SK-N-SH (cell line): ENCODE results near the gene CBFA2T3. TPM values are rescaled to one million over a fixed set of nuclear protein-coding genes. Genes with fewer than 3 reads are reported as not detected.

Source experiments
- CTCF ChIA-PET: fragments of 300-600, 350-600 bp; formaldehyde crosslinking; extraction: SDS; loops from one replicate; lab custom pipeline; 2021; lab: Yijun Ruan, JAX
- POLR2A ChIA-PET: fragments of 350-600 bp; sonication (Branson Sonifier 250); formaldehyde crosslinking; extraction: SDS; loops from one replicate; lab custom pipeline; 2020; ENCODE audit warnings: antibody characterized with exemption, inconsistent platforms; lab: Yijun Ruan, JAX
- DNase-seq: peaks from one replicate; pipeline ENCODE4 v3.0.0; 2012
- H2AFZ ChIP-seq: fragments of 200-600 bp; sonication (generic); 2 replicates; pipeline ENCODE4 v1.8.1; 2016; ENCODE audit warnings: antibody characterized with exemption, mild to moderate bottlenecking, low read depth
- H3F3A ChIP-seq: fragments of 200-600 bp; sonication (generic); replicated peaks from 2 replicates; pipeline ENCODE3; 2016; ENCODE audit warnings: antibody characterized with exemption, mild to moderate bottlenecking; ENCODE audit not compliant: insufficient read depth
- H3K27ac ChIP-seq, 2 experiments: fragments of 200-500 bp in 1 of 2; fragments of 200-600 bp in 1 of 2; sonication (Bioruptor generic) in 1 of 2; sonication (generic), shearing (Covaris generic) in 1 of 2; 2 replicates each; pipeline versions ENCODE4 v1.5.1 to v1.6.1; 2014 to 2016; ENCODE audit warnings: low read depth in 2 of 2, inconsistent platforms in 1 of 2, low read length in 1 of 2, mild to moderate bottlenecking in 1 of 2, mixed read lengths in 1 of 2
- H3K27me3 ChIP-seq: fragments of 200-600 bp; sonication (generic), shearing (Covaris generic); 2 replicates; pipeline ENCODE4 v1.6.1; 2016; ENCODE audit warnings: mixed run types; ENCODE audit not compliant: insufficient read depth
- H3K36me3 ChIP-seq, 2 experiments: fragments of 200-500 bp in 1 of 2; fragments of 200-600 bp in 1 of 2; sonication (Bioruptor generic) in 1 of 2; sonication (generic) in 1 of 2; replicated peaks in 1 of 2; 2 replicates each; pipeline versions ENCODE3 to v1.5.1; 2014 to 2016; ENCODE audit warnings: low read length in 1 of 2, mild to moderate bottlenecking in 1 of 2; ENCODE audit not compliant: insufficient read depth in 2 of 2, control insufficient read depth in 1 of 2
- H3K4me1 ChIP-seq, 2 experiments: fragments of 200-500 bp in 1 of 2; fragments of 200-600 bp in 1 of 2; sonication (Bioruptor generic) in 1 of 2; sonication (generic), shearing (Covaris generic) in 1 of 2; 2 replicates each; pipeline versions ENCODE4 v1.5.1 to v1.6.1; 2014 to 2016; ENCODE audit warnings: low read depth in 1 of 2, low read length in 1 of 2, mixed run types in 1 of 2; ENCODE audit not compliant: insufficient read depth in 2 of 2, control insufficient read depth in 1 of 2
- H3K4me2 ChIP-seq: fragments of 200-600 bp; sonication (generic), shearing (Covaris generic); 2 replicates; pipeline ENCODE4 v1.6.1; 2017; ENCODE audit warnings: mixed run types
- H3K4me3 ChIP-seq, 2 experiments: fragments of 200-500 bp in 1 of 2; fragments of 200-600 bp in 1 of 2; sonication (Bioruptor generic) in 1 of 2; sonication (generic), shearing (Covaris generic) in 1 of 2; 2 replicates each; pipeline versions ENCODE4 v1.5.1 to v1.8.1; 2014 to 2016; ENCODE audit warnings: low read depth in 2 of 2, inconsistent platforms in 1 of 2, low read length in 1 of 2, mild to moderate bottlenecking in 1 of 2, mixed read lengths in 1 of 2, moderate library complexity in 1 of 2
- H3K79me2 ChIP-seq: fragments of 200-600 bp; sonication (generic); 2 replicates; pipeline ENCODE4 v1.8.1; 2017; ENCODE audit warnings: mild to moderate bottlenecking; ENCODE audit not compliant: insufficient read depth
- H3K9ac ChIP-seq: fragments of 200-600 bp; sonication (generic); 2 replicates; pipeline ENCODE4 v1.6.1; 2017; ENCODE audit warnings: mixed run types
- H3K9me2 ChIP-seq: fragments of 200-600 bp; sonication (generic); 2 replicates; pipeline ENCODE4 v1.6.1; 2017; ENCODE audit warnings: mixed run types
- H3K9me3 ChIP-seq: fragments of 200-600 bp; sonication (generic); 2 replicates; pipeline ENCODE4 v1.6.1; 2017; ENCODE audit warnings: mixed run types, mild to moderate bottlenecking, moderate library complexity
- H4K20me1 ChIP-seq: fragments of 200-600 bp; sonication (generic); 2 replicates; pipeline ENCODE4 v1.6.1; 2017; ENCODE audit warnings: mild to moderate bottlenecking, mixed run types; ENCODE audit not compliant: insufficient read depth
- CHD2 ChIP-seq: fragments of 150-350 bp; IDR thresholded peaks from 2 replicates; pipeline ENCODE4 v1.6.1; 2018; ENCODE audit warnings: low read length; ENCODE audit not compliant: partially characterized antibody
- ELF1 ChIP-seq: IDR thresholded peaks from 2 replicates; pipeline ENCODE4 v1.4.0; 2012
- FOXJ3 ChIP-seq: sonication (generic); formaldehyde crosslinking; IDR thresholded peaks from 2 replicates; pipeline ENCODE4 v1.5.1; 2020; ENCODE audit warnings: mild to moderate bottlenecking, missing genetic modification reagents
- FOXM1 ChIP-seq: IDR thresholded peaks from 2 replicates; pipeline ENCODE4 v1.4.0; 2012; ENCODE audit warnings: low read depth, mild to moderate bottlenecking
- GABPA ChIP-seq: IDR thresholded peaks from 2 replicates; pipeline ENCODE4 v1.4.0; 2012; ENCODE audit warnings: low read depth, mild to moderate bottlenecking
- IRF3 ChIP-seq: fragments of 150-350 bp; IDR thresholded peaks from 2 replicates; pipeline ENCODE4 v1.6.1; 2016; ENCODE audit warnings: mild to moderate bottlenecking, low read depth, low read length
- JUND ChIP-seq: IDR thresholded peaks from 2 replicates; pipeline ENCODE4 v1.4.0; 2012
- MAX ChIP-seq: IDR thresholded peaks from 2 replicates; pipeline ENCODE4 v1.4.0; 2012; ENCODE audit warnings: low read depth
- NFIC ChIP-seq: IDR thresholded peaks from 2 replicates; pipeline ENCODE4 v1.4.0; 2012; ENCODE audit warnings: borderline replicate concordance
- NRF1 ChIP-seq: IDR thresholded peaks from 2 replicates; pipeline ENCODE4 v1.6.1; 2012; ENCODE audit warnings: low read depth, mild to moderate bottlenecking, low read length
- PBX3 ChIP-seq: IDR thresholded peaks from 2 replicates; pipeline ENCODE4; 2012
- POLR2AphosphoS5 ChIP-seq: IDR thresholded peaks from 2 replicates; pipeline ENCODE4 v1.6.1; 2012; ENCODE audit warnings: low read depth, low read length
- RAD21 ChIP-seq: IDR thresholded peaks from 2 replicates; pipeline ENCODE4 v1.6.1; 2012; ENCODE audit warnings: mild to moderate bottlenecking, low read length
- REST ChIP-seq: IDR thresholded peaks from 2 replicates; pipeline ENCODE4 v1.6.1; 2012; ENCODE audit warnings: mild to moderate bottlenecking, low read depth, low read length, moderate library complexity
- RFX5 ChIP-seq: IDR thresholded peaks from 2 replicates; pipeline ENCODE4 v1.6.1; 2012; ENCODE audit warnings: mild to moderate bottlenecking, improper control_type of control experiment, low read length
- RXRA ChIP-seq: IDR thresholded peaks from 2 replicates; pipeline ENCODE4 v1.4.0; 2012; ENCODE audit warnings: low read depth, mild to moderate bottlenecking, borderline replicate concordance
- SMC3 ChIP-seq: IDR thresholded peaks from 2 replicates; pipeline ENCODE4 v1.6.1; 2012; ENCODE audit warnings: low read depth, low read length, improper control_type of control experiment
- TEAD4 ChIP-seq: IDR thresholded peaks from 2 replicates; pipeline ENCODE4 v1.4.0; 2012; ENCODE audit warnings: mild to moderate bottlenecking, borderline replicate concordance; ENCODE audit not compliant: insufficient read depth
- ZBTB33 ChIP-seq: IDR thresholded peaks from 2 replicates; pipeline ENCODE4 v1.4.0; 2012; ENCODE audit warnings: low read depth, borderline replicate concordance
- WGBS: methylation state at CpG from one replicate; pipeline ENCODE4 v1.1.6; 2017; ENCODE audit warnings: low lambda C conversion rate; 5-methylcytosine and 5-hydroxymethylcytosine counted together
- polyA plus RNA-seq, 3 experiments: library from polyadenylated mRNA; depleted of rRNA; stranded (reverse); fragments of >200 nt; gene quantifications; 2 replicates each; pipeline ENCODE4 v1.2.3, GENCODE V29; 2012

CBFA2T3 gene
- polyA plus RNA-seq, 1 of the 3 experiments (the other 2 are of a cell fraction), result not detected

GRCh38 chr16:88961011-88961410 lies 16.0 kb downstream of the CBFA2T3 start:
- H3K27me3 ChIP-seq, result peaks cover 55% of the 10 kb centered on the region
- no peaks in the 10 kb centered on the region for H3K9me3 ChIP-seq
- H3F3A ChIP-seq, result no peaks in the 10 kb centered on the region
- H2AFZ ChIP-seq, result no peak overlapping the region
- no peaks in the 10 kb centered on the region for H3K36me3 ChIP-seq
- no peak overlapping the region for H3K4me2 ChIP-seq
- H3K27ac ChIP-seq, result no peak overlapping the region
- H3K79me2 ChIP-seq, result no peaks in the 10 kb centered on the region
- no peaks in the 10 kb centered on the region for H3K4me1 ChIP-seq
- H3K9ac ChIP-seq, result no peak overlapping the region
- WGBS, result 29% methylated on average over 3 of the region's 9 CpGs
- ChIA-PET POLR2A (no interaction called here), CTCF (no interaction called here)
- H3K4me3 ChIP-seq, result no peak overlapping the region
- no peak for DNase-seq
- H3K9me2 ChIP-seq, result no peaks in the 10 kb centered on the region
- no peak for TF ChIP-seq ELF1
- no peaks in the 10 kb centered on the region for H4K20me1 ChIP-seq

GRCh38 chr16:88960516-88960915 lies 16.5 kb downstream of the CBFA2T3 start:
- Histone ChIP-seq H3K27me3 (peaks cover 51% of the 10 kb centered on the region), H3K4me3 (no peak overlapping the region), H3K79me2 (no peaks in the 10 kb centered on the region), H3K9ac (no peak overlapping the region), H3K4me1 (no peaks in the 10 kb centered on the region), H3K4me2 (no peak overlapping the region), H2AFZ (no peak overlapping the region), H4K20me1 (no peaks in the 10 kb centered on the region), H3K27ac (no peak overlapping the region), H3K36me3 (no peaks in the 10 kb centered on the region), H3K9me3 (no peaks in the 10 kb centered on the region), H3F3A (no peaks in the 10 kb centered on the region), H3K9me2 (no peaks in the 10 kb centered on the region)
- TF ChIP-seq SMC3 (no peak), RAD21 (no peak), NFIC (no peak), TEAD4 (no peak), FOXJ3 (CRISPR knock-in tag) (no peak), REST (no peak), POLR2AphosphoS5 (no peak), JUND (no peak), PBX3 (no peak), IRF3 (no peak), NRF1 (no peak), RFX5 (no peak), MAX (no peak), GABPA (no peak), RXRA (no peak), ZBTB33 (no peak), FOXM1 (no peak), CHD2 (no peak)
- no peak for DNase-seq
- ChIA-PET CTCF (interaction anchor here (1.3 kb wide), 1 partner anchor 206 kb away, joined by 3 read pairs; no protein-coding TSS in a partner anchor), POLR2A (no interaction called here)
- WGBS, result 7% methylated on average over 3 of the region's 3 CpGs
